ENCODE data around the gene KDM4B.

The KDM4B gene

GRCh38 chr19:5103061-5103701 is 134.3 kb downstream of the KDM4B start:
- no peak for DNase-seq (ENCODE audit: low read depth in 1 of 2, low spot score in 1 of 2)

- no peak for DNase-seq (ENCODE audit: low read depth in 1 of 2, low spot score in 1 of 2)
These were observed 135.0 kb downstream of the KDM4B start for GRCh38 chr19:5103812-5104410.

- no peak for DNase-seq (ENCODE audit: low read depth in 1 of 2, low spot score in 1 of 2)
These were observed 136.0 kb downstream of the KDM4B start for GRCh38 chr19:5104871-5105351.

- DNase-seq (ENCODE audit: low read depth in 1 of 2, low spot score in 1 of 2) = no peak
These were observed 137.3 kb downstream of the KDM4B start for GRCh38 chr19:5106191-5106726.

- DNase-seq (ENCODE audit: low read depth in 1 of 2, low spot score in 1 of 2) = no peak
These were observed 138.1 kb downstream of the KDM4B start for GRCh38 chr19:5106971-5107370.

- DNase-seq (ENCODE audit: low read depth in 1 of 2, low spot score in 1 of 2) = no peak
These were observed 138.7 kb downstream of the KDM4B start for GRCh38 chr19:5107432-5108122.

GRCh38 chr19:5108123-5108596 is 139.2 kb downstream of the KDM4B start:
- no peak for DNase-seq (ENCODE audit: low read depth in 1 of 2, low spot score in 1 of 2)

- no peak for DNase-seq (ENCODE audit: low read depth in 1 of 2, low spot score in 1 of 2)
These were observed 140.0 kb downstream of the KDM4B start for GRCh38 chr19:5108866-5109265.

GRCh38 chr19:5109560-5109959 is 140.6 kb downstream of the KDM4B start:
- DNase-seq (ENCODE audit: low read depth in 1 of 2, low spot score in 1 of 2) = no peak

GRCh38 chr19:5110546-5110945 is 141.6 kb downstream of the KDM4B start:
- DNase-seq (ENCODE audit: low read depth in 1 of 2, low spot score in 1 of 2) = no peak

- no peak for DNase-seq (ENCODE audit: low read depth in 1 of 2, low spot score in 1 of 2)
These were observed 142.1 kb downstream of the KDM4B start for GRCh38 chr19:5111051-5111450.

- no peak for DNase-seq (ENCODE audit: low read depth in 1 of 2, low spot score in 1 of 2)
These were observed 143.3 kb downstream of the KDM4B start for GRCh38 chr19:5112175-5112574.

GRCh38 chr19:5112681-5113575 is 144.0 kb downstream of the KDM4B start:
- no peak for DNase-seq (ENCODE audit: low read depth in 1 of 2, low spot score in 1 of 2)

- DNase-seq (ENCODE audit: low read depth in 1 of 2, low spot score in 1 of 2) = no peak
These were observed 145.0 kb downstream of the KDM4B start for GRCh38 chr19:5113633-5114586.

GRCh38 chr19:5114727-5115126 is 145.8 kb downstream of the KDM4B start:
- no peak for DNase-seq (ENCODE audit: low read depth in 1 of 2, low spot score in 1 of 2)

GRCh38 chr19:5115351-5115750 is 146.4 kb downstream of the KDM4B start:
- no peak for DNase-seq (ENCODE audit: low read depth in 1 of 2, low spot score in 1 of 2)

GRCh38 chr19:5115771-5116202 is 146.9 kb downstream of the KDM4B start:
- DNase-seq (ENCODE audit: low read depth in 1 of 2, low spot score in 1 of 2) = no peak

- no peak for DNase-seq (ENCODE audit: low read depth in 1 of 2, low spot score in 1 of 2)
These were observed 147.4 kb downstream of the KDM4B start for GRCh38 chr19:5116292-5116691.

GRCh38 chr19:5117421-5117820 is 148.5 kb downstream of the KDM4B start:
- no peak for DNase-seq (ENCODE audit: low read depth in 1 of 2, low spot score in 1 of 2)

GRCh38 chr19:5118026-5118425 is 149.1 kb downstream of the KDM4B start:
- DNase-seq (ENCODE audit: low read depth in 1 of 2, low spot score in 1 of 2) = no peak

Measured in activated T-helper 1 cell treated with anti-CD3 and anti-CD28 coated beads, Interleukin-2, amount 50 U/mL, for 16 hours (primary cell).